CD14-positive monocyte (primary cell): ENCODE measurements around the gene FHOD3. TPM values are rescaled to one million over a fixed set of nuclear protein-coding genes. Genes with fewer than 3 reads are reported as not detected.

Experiments used
- DNase-seq, 3 donors: peaks; one replicate each; pipeline ENCODE4 v3.0.0-alpha.2; 2011 to 2022
- H2AFZ ChIP-seq: 2 replicates; pipeline ENCODE4 v1.6.0; 2012; ENCODE audit warnings: mild to moderate bottlenecking, low read depth, low read length, inconsistent platforms; ENCODE audit not compliant: insufficient read depth, poor library complexity, severe bottlenecking
- H3K27ac ChIP-seq, 2 donors: 1 replicate in 1 of 2; 2 replicates in 1 of 2; pipeline ENCODE4 v1.5.1; 2012 to 2013; ENCODE audit warnings: low read length in 2 of 2, control low read depth in 1 of 2, inconsistent platforms in 1 of 2, low read depth in 1 of 2, mild to moderate bottlenecking in 1 of 2
- H3K27me3 ChIP-seq, 2 donors: one replicate each; pipeline versions ENCODE4 v1.6.0 to v1.6.1; 2011 to 2013; ENCODE audit warnings: low read length in 2 of 2; ENCODE audit not compliant: control insufficient read depth in 2 of 2, insufficient read depth in 2 of 2
- H3K36me3 ChIP-seq, 2 donors: replicated peaks in 1 of 2; 1 replicate in 1 of 2; 2 replicates in 1 of 2; pipeline versions ENCODE4 v1.5.1 to v1.6.1; 2012 to 2013; ENCODE audit warnings: low read length in 2 of 2, control low read depth in 1 of 2, inconsistent platforms in 1 of 2, mild to moderate bottlenecking in 1 of 2; ENCODE audit not compliant: insufficient read depth in 2 of 2, control insufficient read depth in 1 of 2
- H3K4me1 ChIP-seq, 2 donors: 1 replicate in 1 of 2; 2 replicates in 1 of 2; pipeline versions ENCODE4 v1.5.1 to v1.6.1; 2012 to 2013; ENCODE audit warnings: low read length in 2 of 2, control low read depth in 1 of 2, inconsistent platforms in 1 of 2, mild to moderate bottlenecking in 1 of 2, moderate library complexity in 1 of 2; ENCODE audit not compliant: insufficient read depth in 2 of 2, control insufficient read depth in 1 of 2
- H3K4me2 ChIP-seq: replicated peaks from 2 replicates; pipeline ENCODE3; 2012; ENCODE audit warnings: low read length, moderate library complexity, mild to moderate bottlenecking; ENCODE audit not compliant: poor library complexity, severe bottlenecking; ENCODE audit errors: extremely low read depth
- H3K4me3 ChIP-seq, 3 experiments: fragments of 200-600 bp in 1 of 3; sonication (generic) in 1 of 3; replicated peaks in 1 of 3; 1 replicate in 2 of 3; 2 replicates in 1 of 3; pipeline ENCODE4 v1.5.1; 2011 to 2013; ENCODE audit warnings: low read length in 3 of 3, mild to moderate bottlenecking in 3 of 3, control low read depth in 2 of 3, low read depth in 2 of 3, inconsistent platforms in 1 of 3, moderate library complexity in 1 of 3
- H3K79me2 ChIP-seq: 2 replicates; pipeline ENCODE4 v1.6.0; 2012; ENCODE audit warnings: mild to moderate bottlenecking, control low read depth, inconsistent platforms, low read length, moderate library complexity; ENCODE audit not compliant: insufficient read depth
- H3K9ac ChIP-seq: 2 replicates; pipeline ENCODE4 v1.6.0; 2017; ENCODE audit warnings: low read length, mild to moderate bottlenecking; ENCODE audit not compliant: insufficient read depth, poor library complexity, severe bottlenecking
- H3K9me3 ChIP-seq, 2 donors: replicated peaks in 1 of 2; 1 replicate in 1 of 2; 2 replicates in 1 of 2; pipeline versions ENCODE4 v1.5.1 to v1.6.1; 2012 to 2013; ENCODE audit warnings: low read length in 2 of 2, control low read depth in 1 of 2; ENCODE audit not compliant: control insufficient read depth in 1 of 2, insufficient read depth in 1 of 2
- H4K20me1 ChIP-seq: 2 replicates; pipeline ENCODE4 v1.6.0; 2012; ENCODE audit warnings: mild to moderate bottlenecking, low read length, control low read depth, moderate library complexity; ENCODE audit not compliant: insufficient read depth
- H3K27ac Mint-ChIP-seq, 7 donors: one replicate each; pipeline ENCODE4 v1.8.0; 2020; ENCODE audit warnings: mild to moderate bottlenecking in 7 of 7, mixed read lengths in 7 of 7, moderate library complexity in 6 of 7, inconsistent platforms in 2 of 7
- H3K27me3 Mint-ChIP-seq, 3 donors: one replicate each; pipeline ENCODE4 v1.8.0; 2021 to 2022; ENCODE audit warnings: low read depth in 3 of 3, mild to moderate bottlenecking in 3 of 3, mixed read lengths in 3 of 3, moderate library complexity in 3 of 3, inconsistent platforms in 1 of 3
- H3K36me3 Mint-ChIP-seq, 2 donors: one replicate each; pipeline ENCODE4 v1.8.0; 2020; ENCODE audit warnings: mixed read lengths in 2 of 2, inconsistent platforms in 1 of 2, mild to moderate bottlenecking in 1 of 2
- H3K4me1 Mint-ChIP-seq: one replicate; pipeline ENCODE4 v1.8.0; 2020; ENCODE audit warnings: mild to moderate bottlenecking, mixed read lengths
- H3K4me3 Mint-ChIP-seq, 2 donors: one replicate each; pipeline ENCODE4 v1.8.0; 2020; ENCODE audit warnings: mild to moderate bottlenecking in 2 of 2, mixed read lengths in 2 of 2, moderate library complexity in 1 of 2
- H3K9me3 Mint-ChIP-seq, 7 donors: one replicate each; pipeline ENCODE4 v1.8.0; 2020 to 2022; ENCODE audit warnings: mixed read lengths in 7 of 7, mild to moderate bottlenecking in 6 of 7, moderate library complexity in 6 of 7, inconsistent platforms in 2 of 7
- CTCF ChIP-seq: fragments of 200-600 bp; IDR thresholded peaks from one replicate; pipeline ENCODE4 v1.8.0; 2022; ENCODE audit warnings: antibody characterized with exemption, mild to moderate bottlenecking
- WGBS: methylation state at CpG from one replicate; pipeline ENCODE4 v1.1.5; 2013; ENCODE audit warnings: missing lambda C conversion rate; ENCODE audit not compliant: insufficient coverage; 5-methylcytosine and 5-hydroxymethylcytosine counted together
- intact Hi-C, 2 donors: fragments of 100-400 bp; cut with micrococcal nuclease; formaldehyde crosslinking; loops; one replicate each; pipeline versions ENCODE4 v1.15.0 to v1.15.1; 2023
- polyA plus RNA-seq, 3 donors: library from polyadenylated mRNA; depleted of rRNA in 1 of 3; unstranded in 2 of 3; stranded (reverse) in 1 of 3; fragments of 300-500 nt in 2 of 3; fragments of >200 nt in 1 of 3; fragmentation: Illumina TruSeq in 2 of 3; gene quantifications; 1 replicate in 2 of 3; 2 replicates in 1 of 3; pipeline ENCODE4 v1.2.3, GENCODE V29; 2012 to 2021

FHOD3 gene
- polyA plus RNA-seq, 3 donors = not detected

GRCh38 chr18:36760598-36760997 is 463.1 kb downstream of the FHOD3 start:
- H3K4me3 Mint-ChIP-seq = no peak overlapping the region
- no peak for DNase-seq
- no peak overlapping the region for H3K4me3 ChIP-seq
- no peaks in the 10 kb centered on the region for H3K9me3 ChIP-seq
- peaks cover 0 to 3% (median 1%) of the 10 kb centered on the region in 3 donors for H3K27me3 Mint-ChIP-seq
- H3K36me3 Mint-ChIP-seq = no peaks in the 10 kb centered on the region
- H3K27ac Mint-ChIP-seq = no peak overlapping the region
- no peaks in the 10 kb centered on the region for H4K20me1 ChIP-seq
- no peaks in the 10 kb centered on the region for H3K27me3 ChIP-seq
- intact Hi-C loops = no loop called here
- no peaks in the 10 kb centered on the region for H3K79me2 ChIP-seq
- no peaks in the 10 kb centered on the region for H3K4me1 ChIP-seq
- no peak overlapping the region for H2AFZ ChIP-seq
- peaks cover 0 to 3% (median 2%) of the 10 kb centered on the region in 7 donors for H3K9me3 Mint-ChIP-seq
- no peaks in the 10 kb centered on the region for H3K4me1 Mint-ChIP-seq
- no peak overlapping the region for H3K9ac ChIP-seq
- H3K36me3 ChIP-seq = no peaks in the 10 kb centered on the region
- WGBS = 94% methylated on average over 26 of the region's 29 CpGs
- H3K4me2 ChIP-seq = no peak overlapping the region
- H3K27ac ChIP-seq = no peak overlapping the region
- TF ChIP-seq CTCF = no peak

- Histone ChIP-seq H3K27ac (no peak overlapping the region), H3K4me3 (no peak overlapping the region), H3K9me3 (no peaks in the 10 kb centered on the region), H2AFZ (no peak overlapping the region), H3K36me3 (no peaks in the 10 kb centered on the region), H3K4me2 (no peak overlapping the region), H4K20me1 (no peaks in the 10 kb centered on the region), H3K27me3 (no peaks in the 10 kb centered on the region), H3K4me1 (no peaks in the 10 kb centered on the region), H3K9ac (no peak overlapping the region), H3K79me2 (no peaks in the 10 kb centered on the region)
- no peak for TF ChIP-seq CTCF
- 94% methylated on average over 10 of the region's 12 CpGs for WGBS
- Mint-ChIP-seq H3K27me3 (peaks cover 0 to 3% (median 1%) of the 10 kb centered on the region in 3 donors), H3K27ac (no peak overlapping the region), H3K36me3 (no peaks in the 10 kb centered on the region), H3K4me1 (no peaks in the 10 kb centered on the region), H3K4me3 (no peak overlapping the region), H3K9me3 (peaks cover 0 to 3% (median 2%) of the 10 kb centered on the region in 7 donors)
- no peak for DNase-seq
- intact Hi-C loops = no loop called here
Measured at GRCh38 chr18:36761186-36761698, 463.7 kb downstream of the FHOD3 start.
